ENCODE measurements around the gene RGS16.

RGS16 gene

DNA sequence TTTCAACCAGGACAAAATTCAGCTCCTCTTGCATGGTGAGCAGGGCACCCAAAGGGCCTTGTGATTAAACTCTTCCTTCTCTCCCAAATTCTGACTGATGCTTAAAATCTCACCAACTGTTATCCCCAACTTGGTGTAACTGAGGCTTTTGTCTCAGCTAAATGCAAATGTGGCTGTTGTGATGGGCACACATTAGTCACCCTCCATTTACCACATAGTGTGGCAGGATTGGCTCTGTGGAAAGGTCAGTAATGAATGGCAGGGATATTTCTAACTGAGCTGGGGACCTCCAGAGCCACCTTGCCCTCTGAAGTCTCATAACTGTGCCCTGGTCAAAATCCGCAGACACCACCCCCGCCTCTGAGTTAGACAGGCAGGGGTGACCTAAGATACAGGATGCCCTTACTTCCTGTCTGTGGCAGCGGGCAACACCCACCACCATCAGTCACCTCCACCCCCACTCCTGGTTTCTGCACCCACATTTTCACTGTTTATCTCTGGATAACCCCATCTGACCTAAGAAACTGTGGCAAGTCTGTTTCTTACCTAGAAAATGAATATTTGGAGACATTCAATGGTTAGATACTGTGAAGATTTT, 25.4 kb upstream of the RGS16 start:
- peak; percentile 63 for DNase-seq (ENCODE audit: low read depth)

- no peak for DNase-seq (ENCODE audit: low read depth)
Measured at GRCh38 chr1:182629080-182629479, 24.9 kb upstream of the RGS16 start.

DNA sequence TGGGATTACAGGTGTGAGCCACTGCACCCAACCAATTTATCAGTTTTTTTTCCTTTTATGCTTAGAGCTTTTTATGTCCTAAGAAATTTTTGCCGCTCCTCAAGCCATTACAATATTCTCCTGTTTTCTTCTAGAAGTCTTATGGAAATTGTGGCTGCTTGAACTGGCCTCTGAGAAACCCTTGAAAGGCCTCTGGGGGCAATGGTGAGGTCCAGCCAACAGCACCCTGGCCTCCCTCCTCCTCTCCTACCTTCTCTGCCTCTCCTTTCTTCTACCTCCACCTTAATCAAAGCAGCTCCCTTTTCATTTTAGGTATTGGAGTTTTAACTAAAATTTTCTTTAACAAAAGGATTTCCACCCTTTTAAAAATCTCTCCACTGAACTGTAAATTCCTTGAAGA, 24.5 kb upstream of the RGS16 start:
- DNase-seq (ENCODE audit: low read depth) = no peak

- no peak for DNase-seq (ENCODE audit: low read depth)
Measured at GRCh38 chr1:182627622-182628021, 23.4 kb upstream of the RGS16 start.

DNA sequence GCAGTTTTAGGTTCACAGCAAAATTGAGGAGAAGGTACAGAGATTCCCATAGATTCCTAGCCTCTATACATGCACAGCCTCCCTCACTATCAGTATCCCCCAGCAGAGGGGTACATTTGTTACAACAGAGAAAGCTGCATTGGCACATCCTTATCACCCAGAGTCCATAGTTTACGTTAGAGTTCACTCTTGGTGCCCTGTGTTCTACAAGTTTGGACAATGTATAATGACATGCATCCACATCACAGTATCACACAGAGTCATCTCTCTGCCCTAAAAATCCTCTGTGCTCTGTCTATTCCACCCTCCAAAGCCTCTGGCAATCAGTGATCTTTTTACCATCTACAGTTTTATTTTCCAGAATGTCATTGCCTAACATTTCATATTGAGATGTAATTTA, 22.3 kb upstream of the RGS16 start:
- no peak for DNase-seq (ENCODE audit: low read depth)

DNA sequence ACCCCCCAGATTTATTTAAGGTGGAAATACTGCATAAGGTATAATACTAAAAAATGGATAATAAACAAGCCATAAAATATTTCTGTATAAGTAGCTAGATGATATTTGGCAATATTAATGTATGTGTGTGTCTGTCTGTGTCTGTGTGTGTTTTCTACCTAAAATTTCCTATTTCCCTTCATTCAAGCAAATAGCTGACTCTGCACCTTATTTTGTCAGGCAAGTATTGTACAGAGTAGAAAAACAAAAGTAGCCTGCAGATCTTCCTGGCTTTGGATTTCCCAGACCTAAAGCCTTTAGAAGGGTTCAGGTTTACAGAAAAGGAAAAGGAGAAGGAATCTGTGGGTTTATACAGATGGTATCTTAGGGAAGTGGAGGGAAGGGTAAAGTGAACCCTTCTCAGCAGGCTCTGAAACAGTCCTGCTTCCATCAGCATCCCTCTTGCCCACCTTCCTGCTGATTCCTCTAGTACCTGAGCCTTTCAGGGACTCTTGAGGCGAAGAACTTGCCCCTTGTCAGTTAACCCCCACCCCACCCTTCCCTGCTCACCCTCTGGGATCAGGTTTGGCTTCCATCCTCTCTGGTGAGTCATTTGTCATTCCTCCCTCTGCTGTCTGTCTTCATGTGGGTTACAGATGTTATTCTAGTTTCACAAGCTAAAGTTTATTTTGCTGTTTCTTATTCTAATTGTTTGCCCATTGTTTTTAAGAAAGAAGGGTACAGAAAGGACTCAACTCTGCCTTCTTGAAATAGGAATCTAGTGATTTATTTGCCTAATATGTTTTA, 21.7 kb upstream of the RGS16 start:
- DNase-seq (ENCODE audit: low read depth) = no peak

- DNase-seq (ENCODE audit: low read depth) = no peak
Measured at GRCh38 chr1:182625024-182625423, 20.8 kb upstream of the RGS16 start.

- DNase-seq (ENCODE audit: low read depth) = no peak
Measured at GRCh38 chr1:182624577-182624976, 20.4 kb upstream of the RGS16 start.

DNA sequence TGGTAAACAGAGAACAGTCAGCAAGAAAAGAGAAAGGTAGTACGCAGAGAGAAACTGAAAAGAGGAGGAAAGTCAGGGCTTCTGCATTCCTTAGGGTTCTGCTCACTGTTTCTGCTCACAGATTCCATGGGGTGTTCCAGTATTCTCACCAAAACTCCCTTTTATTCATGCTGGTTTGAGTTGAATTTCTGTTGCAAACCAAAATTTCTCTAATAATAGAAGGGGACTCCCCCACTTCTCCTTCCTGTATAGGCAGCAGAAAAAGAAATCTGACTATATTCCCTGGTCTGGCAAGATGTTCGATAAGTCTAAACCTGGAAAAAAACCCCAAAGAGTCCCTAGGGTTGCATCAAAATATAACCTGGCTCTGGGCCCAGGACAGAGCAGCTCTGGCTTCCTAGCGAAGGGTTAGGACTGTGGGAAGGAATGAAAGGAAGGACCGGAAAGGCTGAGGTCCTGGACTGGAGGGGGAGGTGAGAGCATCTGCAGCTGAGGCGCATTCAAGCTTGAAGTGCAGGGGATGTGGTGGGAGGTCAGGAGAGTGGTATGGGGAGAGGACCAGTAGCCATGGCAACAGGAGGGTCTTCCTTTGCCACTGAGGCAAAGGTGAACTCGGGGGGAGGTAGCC, 18.8 kb upstream of the RGS16 start:
- DNase-seq (ENCODE audit: low read depth) = no peak

DNA sequence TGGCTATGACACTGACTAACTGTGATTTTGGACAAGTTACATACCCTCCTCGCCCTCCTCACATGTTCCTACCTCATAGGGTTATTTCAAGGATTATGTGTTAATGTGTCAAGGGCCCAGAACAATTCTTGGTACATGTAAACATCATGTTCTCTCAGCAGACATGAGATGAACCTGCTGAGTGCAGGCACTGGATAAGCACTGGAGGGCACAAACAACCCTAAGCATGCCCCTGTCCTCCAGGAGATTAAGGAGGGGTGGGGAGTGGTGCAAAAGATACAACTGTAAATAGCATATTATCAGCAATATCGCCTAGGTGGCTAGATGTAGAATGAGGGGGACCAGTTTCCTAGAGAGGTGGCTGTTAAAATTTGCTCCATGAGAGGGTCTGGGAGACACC, 17.7 kb upstream of the RGS16 start:
- DNase-seq (ENCODE audit: low read depth) = no peak

DNA sequence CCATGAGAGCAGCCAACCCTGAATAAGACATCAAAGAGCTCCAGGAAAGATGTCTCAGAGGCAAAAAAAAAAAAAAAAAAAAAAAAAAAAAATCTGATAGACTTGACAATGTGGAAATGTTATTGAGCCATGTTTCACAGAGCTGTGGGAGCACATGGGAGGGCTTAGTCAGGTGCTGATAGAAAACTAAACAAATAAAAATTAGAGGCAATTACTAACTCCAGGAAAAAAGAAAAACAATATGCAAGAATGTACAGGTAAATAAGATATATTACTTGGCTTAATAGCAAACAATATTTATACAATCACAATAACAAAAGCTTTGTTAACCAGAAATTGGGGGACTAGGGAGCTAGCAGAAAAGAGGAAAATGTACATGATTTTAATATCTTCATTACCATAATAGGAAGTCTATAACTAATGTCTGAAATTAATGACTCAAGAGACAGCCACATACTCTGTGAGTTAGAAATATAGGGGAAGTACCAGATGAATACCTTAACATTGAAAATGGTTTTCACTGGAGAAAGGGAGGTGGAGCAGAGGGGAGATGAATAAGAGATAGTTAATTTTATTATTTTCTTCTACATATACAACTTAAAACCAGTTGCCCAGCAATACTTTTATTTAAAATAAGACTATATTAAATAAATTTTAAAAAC, 16.9 kb upstream of the RGS16 start:
- no peak for DNase-seq (ENCODE audit: low read depth)

DNA sequence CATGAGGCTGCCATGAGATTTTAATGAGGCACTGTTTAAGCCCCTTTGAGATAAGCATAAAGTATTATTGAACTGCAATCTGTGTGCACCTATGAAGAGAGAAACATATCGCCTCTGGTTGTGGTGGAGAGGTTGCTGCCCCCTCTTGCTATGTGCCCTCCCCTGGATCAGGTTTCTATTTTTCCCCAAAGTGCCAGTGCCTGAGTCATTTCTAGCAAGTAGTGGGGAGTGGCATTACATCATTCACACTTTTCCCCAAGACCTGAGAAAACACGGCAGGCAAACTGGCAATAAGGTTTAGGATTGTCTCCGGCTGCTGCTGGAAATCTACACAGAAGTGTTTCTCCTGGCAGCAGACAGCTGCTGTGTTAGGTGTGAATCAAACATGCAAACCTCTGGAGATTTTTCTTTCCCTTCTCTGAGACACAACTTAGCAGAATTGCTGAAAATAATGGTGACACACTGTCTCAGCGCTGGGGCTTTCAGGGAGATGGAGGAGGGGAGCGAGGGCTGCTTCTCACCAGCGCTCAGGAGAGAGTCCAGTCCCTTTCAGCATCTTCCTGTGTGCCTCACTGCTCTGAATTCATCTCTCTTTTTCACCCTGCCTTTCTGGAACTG, 13.7 kb upstream of the RGS16 start:
- DNase-seq (ENCODE audit: low read depth) = no peak

- no peak for DNase-seq (ENCODE audit: low read depth)
Measured at GRCh38 chr1:182617014-182617429, 12.8 kb upstream of the RGS16 start.

GRCh38 chr1:182616130-182617013, 12.2 kb upstream of the RGS16 start:
- DNase-seq (ENCODE audit: low read depth) = peak; percentile 80

DNA sequence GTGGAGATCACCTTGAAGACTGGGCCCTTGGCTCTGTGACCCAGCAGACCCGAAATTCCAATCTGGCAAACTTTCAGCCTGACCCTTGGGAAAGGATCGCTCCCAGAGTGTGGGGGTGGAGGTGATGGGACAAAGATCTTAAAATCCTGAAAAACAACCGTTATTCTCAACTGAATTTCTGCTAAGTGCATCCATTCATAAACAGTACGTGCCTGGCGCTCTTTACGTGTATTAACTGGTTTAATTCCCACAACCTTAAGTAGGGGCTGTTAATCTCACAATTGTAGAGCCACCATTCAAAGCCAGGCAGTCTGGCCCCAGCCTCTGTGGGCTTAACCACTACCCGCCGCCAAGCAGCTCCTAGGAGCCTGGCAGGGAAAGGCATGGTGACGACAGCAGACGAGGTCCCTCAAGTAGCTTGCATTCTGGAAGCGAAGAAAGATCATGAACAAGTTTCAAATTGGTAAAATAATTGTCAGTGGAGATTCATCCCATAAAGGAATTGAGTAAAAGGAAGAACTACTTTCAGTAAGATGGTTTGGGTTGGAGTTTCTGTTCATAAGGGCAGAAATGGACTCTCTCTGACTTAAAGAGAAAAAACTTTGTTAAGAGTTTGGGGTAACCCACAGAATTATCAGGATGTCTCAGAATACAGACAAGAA, 11.4 kb upstream of the RGS16 start:
- DNase-seq (ENCODE audit: low read depth) = no peak

GRCh38 chr1:182614796-182615454, 10.7 kb upstream of the RGS16 start:
- DNase-seq (ENCODE audit: low read depth) = peak; percentile 57

- no peak for DNase-seq (ENCODE audit: low read depth)
Measured at GRCh38 chr1:182611787-182612186, 7.6 kb upstream of the RGS16 start.

- DNase-seq (ENCODE audit: low read depth) = no peak
Measured at GRCh38 chr1:182611326-182611725, 7.1 kb upstream of the RGS16 start.

- no peak for DNase-seq (ENCODE audit: low read depth)
Measured at GRCh38 chr1:182610606-182611194, 6.5 kb upstream of the RGS16 start.
